ENCODE data around the gene FAM228B.

- TF ChIP-seq CTCF (IDR thresholded peaks at IDR 0.05) (no peak), EP300 (IDR thresholded peaks at IDR 0.05) (no peak), POLR2AphosphoS5 (IDR thresholded peaks at IDR 0.05) (no peak)
Measured at GRCh38 chr2:24123922-24124580, 782 bp downstream of the FAM228B start.
